Prostate gland (tissue), 2 donors: Measurements from ENCODE around the gene CTNS. TPM values are rescaled to one million over a fixed set of nuclear protein-coding genes. Genes with fewer than 3 reads are reported as not detected.

ENCODE experiments used
- DNase-seq: peaks from one replicate; pipeline ENCODE4 v3.0.0-alpha.2; 2019; ENCODE audit warnings: low spot score
- H3K27ac ChIP-seq, 2 donors: fragments of 200-600 bp; sonication (generic); 2 replicates each; pipeline ENCODE4 v1.5.1; 2017 to 2019
- H3K27me3 ChIP-seq: fragments of 200-600 bp; sonication (generic); replicated peaks from 2 replicates; pipeline ENCODE4 v1.5.1; 2019; ENCODE audit not compliant: insufficient read depth
- H3K36me3 ChIP-seq, 2 donors: fragments of 200-600 bp; sonication (generic); 1 replicate in 1 of 2; 2 replicates in 1 of 2; pipeline versions ENCODE4 v1.5.1 to v1.8.1; 2017 to 2019
- H3K4me1 ChIP-seq: fragments of 200-600 bp; sonication (generic); replicated peaks from 2 replicates; pipeline ENCODE4 v1.5.1; 2019
- H3K4me3 ChIP-seq, 2 donors: fragments of 200-600 bp; sonication (generic); 2 replicates each; pipeline ENCODE4 v1.5.1; 2017 to 2019
- H3K9me3 ChIP-seq: fragments of 200-600 bp; sonication (generic); 2 replicates; pipeline ENCODE4 v1.5.1; 2017
- POLR2A ChIP-seq: fragments of 450-650 bp; IDR thresholded peaks from one replicate; pipeline ENCODE4 v1.6.1; 2016; ENCODE audit warnings: antibody characterized with exemption, mild to moderate bottlenecking
- POLR2AphosphoS5 ChIP-seq: sonication (generic); formaldehyde crosslinking; IDR thresholded peaks from one replicate; pipeline ENCODE4 v1.6.1; 2017; ENCODE audit warnings: antibody characterized with exemption
- WGBS: methylation state at CpG from one replicate; pipeline ENCODE4 v1.1.5; 2018; 5-methylcytosine and 5-hydroxymethylcytosine counted together
- intact Hi-C: fragments of 100-400 bp; cut with DNase I; formaldehyde crosslinking; loops from one replicate; pipeline ENCODE4 v1.14.2; 2022
- total RNA-seq, 2 donors: library from RNA; depleted of rRNA; stranded (reverse); fragments of >200 nt; gene quantifications; one replicate each; pipeline ENCODE4 v1.1.0, GENCODE V29; 2016
- TF ChIP-seq, protein P1 (sequence below), 4 experiments: fragments of 200-600 bp in 2 of 4; fragments of 450-650 bp in 2 of 4; sonication (generic) in 2 of 4; IDR thresholded peaks; 1 replicate in 3 of 4; 2 replicates in 1 of 4; pipeline ENCODE4 v1.5.1; 2016 to 2019; ENCODE audit warnings: antibody characterized with exemption in 4 of 4, mild to moderate bottlenecking in 2 of 4, moderate library complexity in 2 of 4

CTNS gene
- total RNA-seq, 2 donors from 2014 or later = 26.9 to 51.2 TPM

DNA sequence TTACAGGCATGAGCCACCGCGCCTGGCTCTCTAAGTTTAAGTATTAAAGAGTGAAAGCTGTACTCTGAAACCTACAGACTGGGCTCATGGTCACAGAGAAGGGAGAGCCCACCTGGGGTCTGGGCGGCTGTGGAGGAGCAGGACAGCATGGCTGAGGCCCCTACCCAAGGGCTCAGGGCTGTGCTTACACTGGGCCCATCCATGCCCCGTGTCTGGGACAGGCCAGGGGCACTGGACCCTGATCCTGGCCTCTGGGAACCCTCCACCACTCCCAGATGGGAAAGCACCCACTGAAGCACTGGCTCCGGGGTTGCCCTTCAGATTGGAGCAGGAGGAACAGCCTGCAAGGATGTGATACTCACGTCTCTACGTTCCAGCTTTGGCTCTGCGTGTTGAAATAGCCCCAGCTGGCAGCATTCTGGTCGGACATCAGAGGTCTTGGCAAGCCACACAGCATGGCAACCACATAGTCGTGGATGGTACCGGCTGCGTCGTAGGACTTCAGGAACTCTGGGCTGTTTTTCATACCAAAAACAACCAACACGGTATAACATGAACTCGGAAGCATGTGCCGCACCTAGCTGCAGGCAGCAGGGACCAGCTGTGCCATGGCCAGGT is 13.5 kb upstream of the CTNS start:
- DNase-seq = no peak
- intact Hi-C loops = no loop called here
- Histone ChIP-seq H3K27me3 (no peaks in the 10 kb centered on the region), H3K9me3 (no peaks in the 10 kb centered on the region), H3K36me3 (peaks cover 7 to 9% of the 10 kb centered on the region in 2 donors), H3K27ac (no peak overlapping the region), H3K4me1 (no peaks in the 10 kb centered on the region), H3K4me3 (no peak overlapping the region)
- TF ChIP-seq POLR2A = no peak
- no peak for TF ChIP-seq POLR2AphosphoS5
- 97% methylated on average over 16 of the region's 16 CpGs for WGBS

DNA sequence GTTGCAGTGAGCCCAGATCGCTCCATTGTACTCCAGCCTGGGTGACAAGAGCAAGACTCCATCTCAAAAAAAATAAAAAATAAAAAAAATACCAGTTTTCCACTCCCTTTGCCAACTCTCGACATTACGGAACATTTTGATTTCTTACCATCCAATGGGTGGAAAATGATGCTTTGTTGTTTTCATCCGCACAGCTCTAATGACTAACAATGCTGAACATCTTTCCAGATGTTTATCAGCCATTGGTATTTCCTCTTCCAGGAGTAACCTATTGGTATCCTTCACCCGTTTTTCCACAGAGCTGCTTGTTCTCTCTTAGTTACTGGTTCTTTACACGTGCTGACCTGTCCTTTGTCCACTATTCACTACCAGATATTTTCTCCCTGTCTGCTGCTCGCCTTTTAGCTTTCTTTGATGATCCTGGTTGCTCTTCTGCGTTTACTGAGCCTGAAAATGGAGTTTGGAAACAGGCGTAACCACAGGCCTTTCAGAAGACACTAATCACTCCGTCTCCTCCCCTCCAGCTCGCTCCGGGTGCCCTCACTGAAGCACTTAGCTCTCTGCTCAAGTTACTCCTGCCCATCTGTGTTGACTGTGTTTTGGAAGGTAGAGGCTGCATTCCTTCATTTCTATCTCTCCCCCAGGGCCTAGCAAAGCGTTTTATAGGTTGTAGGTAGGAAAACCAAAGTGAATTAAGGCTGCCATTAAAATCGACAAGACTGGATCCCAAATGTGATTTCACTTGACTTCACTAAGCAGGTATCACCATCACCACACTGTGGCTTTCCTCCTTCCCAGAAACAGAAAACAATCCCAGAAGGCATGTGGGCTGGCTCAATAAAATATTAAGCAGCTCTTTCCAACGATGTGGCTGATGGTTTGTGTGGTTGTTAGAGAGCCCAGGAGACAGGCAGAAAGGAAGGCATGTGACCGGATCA is 9.5 kb upstream of the CTNS start:
- intact Hi-C loops = no loop called here
- no peak overlapping the region for H3K4me3 ChIP-seq
- no peak for DNase-seq
- H3K36me3 ChIP-seq = peaks cover 7 to 9% of the 10 kb centered on the region in 2 donors
- H3K9me3 ChIP-seq = no peaks in the 10 kb centered on the region
- WGBS = 60% methylated on average over 16 of the region's 16 CpGs
- H3K4me1 ChIP-seq = no peaks in the 10 kb centered on the region
- TF ChIP-seq, protein P1, sequence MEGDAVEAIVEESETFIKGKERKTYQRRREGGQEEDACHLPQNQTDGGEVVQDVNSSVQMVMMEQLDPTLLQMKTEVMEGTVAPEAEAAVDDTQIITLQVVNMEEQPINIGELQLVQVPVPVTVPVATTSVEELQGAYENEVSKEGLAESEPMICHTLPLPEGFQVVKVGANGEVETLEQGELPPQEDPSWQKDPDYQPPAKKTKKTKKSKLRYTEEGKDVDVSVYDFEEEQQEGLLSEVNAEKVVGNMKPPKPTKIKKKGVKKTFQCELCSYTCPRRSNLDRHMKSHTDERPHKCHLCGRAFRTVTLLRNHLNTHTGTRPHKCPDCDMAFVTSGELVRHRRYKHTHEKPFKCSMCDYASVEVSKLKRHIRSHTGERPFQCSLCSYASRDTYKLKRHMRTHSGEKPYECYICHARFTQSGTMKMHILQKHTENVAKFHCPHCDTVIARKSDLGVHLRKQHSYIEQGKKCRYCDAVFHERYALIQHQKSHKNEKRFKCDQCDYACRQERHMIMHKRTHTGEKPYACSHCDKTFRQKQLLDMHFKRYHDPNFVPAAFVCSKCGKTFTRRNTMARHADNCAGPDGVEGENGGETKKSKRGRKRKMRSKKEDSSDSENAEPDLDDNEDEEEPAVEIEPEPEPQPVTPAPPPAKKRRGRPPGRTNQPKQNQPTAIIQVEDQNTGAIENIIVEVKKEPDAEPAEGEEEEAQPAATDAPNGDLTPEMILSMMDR (IDR thresholded peaks at IDR 0.05) = no peak
- TF ChIP-seq POLR2A (no peak), POLR2AphosphoS5 (no peak)
- H3K27ac ChIP-seq = no peak overlapping the region
- no peaks in the 10 kb centered on the region for H3K27me3 ChIP-seq

DNA sequence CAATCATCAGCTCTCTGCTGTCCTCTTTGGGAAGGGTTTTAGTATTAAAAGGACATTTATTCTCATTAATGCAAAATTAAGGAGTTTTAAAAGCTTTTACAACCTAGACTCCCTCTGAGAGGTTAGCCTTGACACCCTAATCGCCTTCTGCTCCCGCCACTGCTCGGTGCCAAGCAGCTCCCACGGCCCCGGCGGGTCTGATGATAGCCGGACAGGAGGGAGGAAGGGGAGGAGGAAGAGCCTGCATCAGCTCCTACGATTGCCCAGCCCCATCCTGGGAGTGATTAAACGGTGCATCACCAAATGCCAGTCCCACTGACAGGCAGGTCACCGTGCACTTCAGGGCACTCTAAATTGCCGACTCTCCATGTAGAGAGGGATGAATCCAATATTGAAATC is 8.8 kb upstream of the CTNS start:
- intact Hi-C loops = no loop called here
- Histone ChIP-seq H3K36me3 (peaks cover 7 to 9% of the 10 kb centered on the region in 2 donors), H3K9me3 (no peaks in the 10 kb centered on the region), H3K4me1 (no peaks in the 10 kb centered on the region), H3K27ac (no peak overlapping the region), H3K27me3 (no peaks in the 10 kb centered on the region), H3K4me3 (no peak overlapping the region)
- no peak for DNase-seq
- TF ChIP-seq POLR2AphosphoS5 (no peak), POLR2A (no peak)
- TF ChIP-seq, protein P1 (IDR thresholded peaks at IDR 0.05) = no peak
- 84% methylated on average over 11 of the region's 11 CpGs for WGBS

DNA sequence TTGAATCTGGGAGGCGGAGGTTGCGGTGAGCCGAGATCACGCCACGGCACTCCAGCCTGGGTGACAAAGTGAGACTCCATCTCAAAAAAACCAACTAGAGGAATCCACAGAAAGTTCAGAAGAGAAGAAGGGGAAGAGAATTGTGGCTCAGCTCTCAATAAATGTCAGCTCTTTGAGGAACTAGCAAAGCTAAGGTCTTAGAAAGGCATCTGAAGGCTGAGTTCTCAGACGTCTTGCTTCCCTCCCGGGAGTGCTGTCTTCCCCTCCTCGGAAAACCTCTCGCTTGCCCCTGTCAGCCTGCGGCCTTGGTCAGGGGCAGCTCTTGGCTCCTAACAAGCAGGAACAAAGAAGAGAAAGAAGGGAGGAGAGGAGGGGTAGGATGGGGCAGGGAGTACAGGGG is 5.8 kb upstream of the CTNS start:
- DNase-seq = no peak
- H3K36me3 ChIP-seq = no peaks in the 10 kb centered on the region
- 89% methylated on average over 10 of the region's 10 CpGs for WGBS
- no peaks in the 10 kb centered on the region for H3K27me3 ChIP-seq
- TF ChIP-seq POLR2AphosphoS5 (no peak), POLR2A (no peak)
- TF ChIP-seq, protein P1 (IDR thresholded peaks at IDR 0.05) = no peak
- intact Hi-C loops = no loop called here
- no peak overlapping the region for H3K4me3 ChIP-seq
- H3K27ac ChIP-seq = no peak overlapping the region
- H3K4me1 ChIP-seq = no peaks in the 10 kb centered on the region
- no peaks in the 10 kb centered on the region for H3K9me3 ChIP-seq

DNA sequence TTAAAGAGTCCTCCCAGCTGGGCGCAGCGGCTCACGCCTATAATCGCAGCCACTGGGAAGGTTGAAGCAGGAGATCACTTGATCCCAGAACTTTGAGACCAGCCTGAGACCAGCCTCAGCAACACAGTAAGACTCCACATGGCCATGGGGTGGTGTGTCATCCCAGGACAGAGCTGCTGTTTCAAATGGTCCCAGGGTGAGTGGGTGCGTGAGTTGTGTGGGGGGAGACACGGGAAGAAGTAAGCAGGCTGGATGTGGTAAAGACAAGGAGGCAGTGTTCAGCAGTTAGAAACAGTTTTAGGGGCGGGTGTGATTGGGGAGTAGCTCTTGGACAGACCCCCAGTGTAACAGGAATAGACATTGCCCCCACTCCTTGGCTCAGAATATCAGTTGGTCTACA is 4.3 kb upstream of the CTNS start:
- Histone ChIP-seq H3K4me3 (no peak overlapping the region), H3K27me3 (no peaks in the 10 kb centered on the region), H3K9me3 (no peaks in the 10 kb centered on the region), H3K36me3 (no peaks in the 10 kb centered on the region), H3K4me1 (no peaks in the 10 kb centered on the region), H3K27ac (no peak overlapping the region)
- no peak for DNase-seq
- no peak for TF ChIP-seq POLR2AphosphoS5
- TF ChIP-seq, protein P1 (IDR thresholded peaks at IDR 0.05) = no peak
- no peak for TF ChIP-seq POLR2A
- WGBS = 96% methylated on average over 7 of the region's 7 CpGs
- intact Hi-C loops = no loop called here
